MCF 10A (cell line): Measurements from ENCODE around the gene CASKIN1. TPM values are rescaled to one million over a fixed set of nuclear protein-coding genes. Genes with fewer than 3 reads are reported as not detected.

Source experiments
- BruUV-seq: library from RNA; stranded (reverse); fragments of 400-500 nt; replicated peaks from 2 replicates; lab custom pipeline; 2021; lab: Mats Ljungman, UMichigan
- CTCF ChIA-PET: fragments of 300-600 bp; sonication (Branson Sonifier 250); formaldehyde crosslinking; extraction: SDS; loops from one replicate; lab custom pipeline; 2021; ENCODE audit warnings: antibody characterized with exemption, inconsistent platforms; lab: Yijun Ruan, JAX
- POLR2A ChIA-PET: fragments of 300-600, 350-650 bp; sonication (Branson Sonifier 250); formaldehyde crosslinking; extraction: SDS; loops from one replicate; lab custom pipeline; 2020; ENCODE audit warnings: antibody characterized with exemption, inconsistent platforms; lab: Yijun Ruan, JAX
- DNase-seq: peaks from one replicate; pipeline ENCODE4 v3.0.0-alpha.2; 2018; ENCODE audit not compliant: unreplicated experiment
- H3K27ac Mint-ChIP-seq: one replicate; pipeline ENCODE4 v1.8.0; 2022; ENCODE audit warnings: mild to moderate bottlenecking, low read depth, mixed read lengths; ENCODE audit not compliant: unreplicated experiment
- H3K27me3 Mint-ChIP-seq: one replicate; pipeline ENCODE4 v1.8.0; 2022; ENCODE audit warnings: mixed read lengths; ENCODE audit not compliant: insufficient read depth, unreplicated experiment
- H3K36me3 Mint-ChIP-seq: one replicate; pipeline ENCODE4 v1.8.0; 2022; ENCODE audit warnings: mild to moderate bottlenecking, moderate library complexity, mixed read lengths; ENCODE audit not compliant: insufficient read depth, unreplicated experiment
- H3K4me1 Mint-ChIP-seq: one replicate; pipeline ENCODE4 v1.8.0; 2022; ENCODE audit warnings: mixed read lengths; ENCODE audit not compliant: insufficient read depth, unreplicated experiment
- H3K4me3 Mint-ChIP-seq: one replicate; pipeline ENCODE4 v1.8.0; 2022; ENCODE audit warnings: mild to moderate bottlenecking, moderate library complexity, mixed read lengths; ENCODE audit not compliant: unreplicated experiment
- H3K9me3 Mint-ChIP-seq: one replicate; pipeline ENCODE4 v1.8.0; 2022; ENCODE audit warnings: mixed read lengths; ENCODE audit not compliant: unreplicated experiment
- CTCF ChIP-seq: fragments of 200-600 bp; IDR thresholded peaks from one replicate; pipeline ENCODE4 v1.8.0; 2022; ENCODE audit warnings: antibody characterized with exemption, mild to moderate bottlenecking; ENCODE audit not compliant: unreplicated experiment
- intact Hi-C: fragments of 100-400 bp; cut with micrococcal nuclease; formaldehyde crosslinking; loops from 2 replicates; pipeline ENCODE4 v1.14.1; 2022
- total RNA-seq: library from RNA; stranded (reverse); gene quantifications from 2 replicates; pipeline ENCODE4 v1.2.3, GENCODE V29; 2022

The CASKIN1 gene
- total RNA-seq, 1 experiment from 2014 or later = 0.14 TPM

- DNase-seq = no peak
- H3K4me1 Mint-ChIP-seq = peaks cover 5% of the 10 kb centered on the region
- H3K4me3 Mint-ChIP-seq = no peak overlapping the region
- ChIA-PET CTCF (no interaction called here), POLR2A (no interaction called here)
- no peaks in the 10 kb centered on the region for H3K9me3 Mint-ChIP-seq
- no peak overlapping the region for H3K27ac Mint-ChIP-seq
- intact Hi-C loops = no loop called here
- H3K27me3 Mint-ChIP-seq = no peaks in the 10 kb centered on the region
- no peak for TF ChIP-seq CTCF
- H3K36me3 Mint-ChIP-seq = peaks cover 34% of the 10 kb centered on the region
- no TSS peak for BruUV-seq
These were observed 17.3 kb downstream of the CASKIN1 start for GRCh38 chr16:2179107-2179501.

- CTCF ChIA-PET = interaction anchor here (0.6 to 0.9 kb wide), 2 partner anchors 10 to 13 kb away, joined by 3 to 7 read pairs; no protein-coding TSS in a partner anchor
- no TSS peak for BruUV-seq
- H3K27me3 Mint-ChIP-seq = no peaks in the 10 kb centered on the region
- H3K27ac Mint-ChIP-seq = no peak overlapping the region
- TF ChIP-seq CTCF = no peak
- DNase-seq = no peak
- no peak overlapping the region for H3K4me3 Mint-ChIP-seq
- peaks cover 40% of the 10 kb centered on the region for H3K36me3 Mint-ChIP-seq
- no peaks in the 10 kb centered on the region for H3K9me3 Mint-ChIP-seq
- peaks cover 5% of the 10 kb centered on the region for H3K4me1 Mint-ChIP-seq
- POLR2A ChIA-PET = interaction anchor here (2.0 kb wide), 1 partner anchor 23 kb away, joined by 9 read pairs; the partner anchor contains the start of gene TRAF7
- intact Hi-C loops = no loop called here
These were observed 17.9 kb downstream of the CASKIN1 start for GRCh38 chr16:2178321-2179106.

GRCh38 chr16:2177561-2177960, 18.8 kb downstream of the CASKIN1 start:
- Mint-ChIP-seq H3K4me3 (no peak overlapping the region), H3K27ac (no peak overlapping the region), H3K36me3 (peaks cover 47% of the 10 kb centered on the region), H3K4me1 (peaks cover 5% of the 10 kb centered on the region), H3K9me3 (no peaks in the 10 kb centered on the region), H3K27me3 (no peaks in the 10 kb centered on the region)
- intact Hi-C loops = no loop called here
- TF ChIP-seq CTCF = no peak
- TSS peak; percentile 77 for BruUV-seq
- ChIA-PET CTCF (interaction anchor here (0.6 to 0.9 kb wide), 3 partner anchors 9 to 74 kb away, joined by 3 to 7 read pairs (median 3); partner anchors contain the start of gene ECI1), POLR2A (interaction anchor here (1.5 to 2.0 kb wide), 2 partner anchors 15 to 22 kb away, joined by 7 to 9 read pairs; partner anchors contain the start of gene TRAF7)
- no peak for DNase-seq

GRCh38 chr16:2177101-2177500, 19.3 kb downstream of the CASKIN1 start:
- Mint-ChIP-seq H3K9me3 (no peaks in the 10 kb centered on the region), H3K27ac (no peak overlapping the region), H3K4me3 (no peak overlapping the region), H3K27me3 (no peaks in the 10 kb centered on the region), H3K36me3 (peaks cover 47% of the 10 kb centered on the region), H3K4me1 (peaks cover under 1% of the 10 kb centered on the region)
- DNase-seq = no peak
- intact Hi-C loops = no loop called here
- no peak for TF ChIP-seq CTCF
- ChIA-PET POLR2A (interaction anchor here (1.5 to 2.0 kb wide), 2 partner anchors 15 to 22 kb away, joined by 7 to 9 read pairs; partner anchors contain the start of gene TRAF7), CTCF (interaction anchor here (0.6 kb wide), 1 partner anchor 74 kb away, joined by 3 read pairs; the partner anchor contains the start of gene ECI1)
- BruUV-seq = no TSS peak
